BJ (cell line): ENCODE measurements around the gene HNRNPAB. TPM values are rescaled to one million over a fixed set of nuclear protein-coding genes. Genes with fewer than 3 reads are reported as not detected.

Source experiments
- CTCF ChIA-PET: fragments of 350-600 bp; formaldehyde crosslinking; extraction: SDS; loops from one replicate; lab custom pipeline; 2021; ENCODE audit warnings: antibody characterized with exemption, inconsistent platforms; lab: Yijun Ruan, JAX
- POLR2A ChIA-PET: fragments of 300-600 bp; sonication (Branson Sonifier 250); formaldehyde crosslinking; extraction: SDS; loops from one replicate; lab custom pipeline; 2021; ENCODE audit warnings: antibody characterized with exemption; lab: Charles Lee
- DNase-seq: peaks from one replicate; pipeline ENCODE4 v3.0.0-alpha.2; 2011; ENCODE audit warnings: low read depth
- H3K27me3 ChIP-seq: 2 replicates; pipeline ENCODE4 v1.6.0; 2011; ENCODE audit warnings: low read length; ENCODE audit not compliant: control insufficient read depth, insufficient read depth
- H3K36me3 ChIP-seq: 2 replicates; pipeline ENCODE4 v1.5.1; 2011; ENCODE audit warnings: low read length; ENCODE audit not compliant: control insufficient read depth, insufficient read depth
- H3K4me3 ChIP-seq: 2 replicates; pipeline ENCODE4 v1.5.1; 2011; ENCODE audit warnings: low read depth, mild to moderate bottlenecking, control low read depth, low read length
- polyA plus RNA-seq: library from polyadenylated mRNA; depleted of rRNA; stranded (reverse); fragments of >200 nt; gene quantifications from 2 replicates; pipeline ENCODE4 v1.2.3, GENCODE V29; 2011
- TF ChIP-seq, protein P1 (sequence below): IDR thresholded peaks from 2 replicates; pipeline ENCODE4 v1.5.1; 2011; ENCODE audit warnings: low read depth, mild to moderate bottlenecking, control low read depth, inconsistent platforms, low read length, moderate library complexity; ENCODE audit not compliant: insufficient read depth

HNRNPAB gene
- polyA plus RNA-seq, 1 experiment, result 59.3 TPM

DNA sequence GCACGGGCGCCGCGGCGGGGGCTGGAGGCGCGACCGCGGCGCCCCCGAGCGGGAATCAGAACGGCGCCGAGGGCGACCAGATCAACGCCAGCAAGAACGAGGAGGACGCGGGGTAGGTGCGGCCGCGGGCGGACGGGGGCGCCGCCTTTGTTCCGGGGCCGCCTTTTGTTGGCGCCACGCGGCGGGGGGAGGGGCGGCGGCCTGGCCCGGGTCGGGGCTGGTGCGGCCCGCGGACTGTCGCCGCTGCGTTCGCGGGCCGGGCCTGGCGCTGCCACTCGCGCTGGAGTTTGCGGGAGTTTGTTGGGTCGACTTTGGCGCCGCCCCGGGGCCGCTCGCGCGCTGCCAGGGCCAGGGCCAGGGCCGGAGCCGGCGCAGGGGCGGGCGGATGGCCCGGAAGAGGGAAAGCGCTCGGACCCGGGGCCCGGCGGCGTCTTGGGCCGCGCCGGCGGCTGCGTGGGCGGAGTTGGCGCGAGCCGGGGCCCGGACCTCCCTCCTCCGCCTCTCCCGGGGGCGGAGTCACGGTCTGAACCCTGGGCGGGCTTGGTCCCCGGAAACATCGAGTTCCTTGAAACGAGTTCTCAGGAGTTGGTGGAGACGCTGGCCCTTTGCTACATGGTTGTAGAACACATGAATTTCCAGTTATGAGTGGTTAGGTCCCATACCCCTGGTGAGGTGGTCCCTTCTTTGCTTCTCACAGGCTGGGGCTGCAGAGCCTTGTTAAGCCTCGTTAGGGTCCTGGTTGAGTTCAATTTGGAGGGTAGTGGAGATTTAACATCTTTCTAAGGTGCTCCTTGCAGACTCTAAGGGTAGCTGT, 809 bp downstream of the HNRNPAB start:
- no peaks in the 10 kb centered on the region for H3K27me3 ChIP-seq
- ChIA-PET CTCF (interaction anchor here (0.9 to 1.2 kb wide), 3 partner anchors 30 to 129 kb away, joined by 3 to 5 read pairs (median 4); no protein-coding TSS in a partner anchor), POLR2A (interaction anchor here (1.1 kb wide), 1 partner anchor 51 kb away, joined by 3 read pairs; the partner anchor contains the start of gene NHP2)
- DNase-seq, result no peak
- TF ChIP-seq, protein P1, sequence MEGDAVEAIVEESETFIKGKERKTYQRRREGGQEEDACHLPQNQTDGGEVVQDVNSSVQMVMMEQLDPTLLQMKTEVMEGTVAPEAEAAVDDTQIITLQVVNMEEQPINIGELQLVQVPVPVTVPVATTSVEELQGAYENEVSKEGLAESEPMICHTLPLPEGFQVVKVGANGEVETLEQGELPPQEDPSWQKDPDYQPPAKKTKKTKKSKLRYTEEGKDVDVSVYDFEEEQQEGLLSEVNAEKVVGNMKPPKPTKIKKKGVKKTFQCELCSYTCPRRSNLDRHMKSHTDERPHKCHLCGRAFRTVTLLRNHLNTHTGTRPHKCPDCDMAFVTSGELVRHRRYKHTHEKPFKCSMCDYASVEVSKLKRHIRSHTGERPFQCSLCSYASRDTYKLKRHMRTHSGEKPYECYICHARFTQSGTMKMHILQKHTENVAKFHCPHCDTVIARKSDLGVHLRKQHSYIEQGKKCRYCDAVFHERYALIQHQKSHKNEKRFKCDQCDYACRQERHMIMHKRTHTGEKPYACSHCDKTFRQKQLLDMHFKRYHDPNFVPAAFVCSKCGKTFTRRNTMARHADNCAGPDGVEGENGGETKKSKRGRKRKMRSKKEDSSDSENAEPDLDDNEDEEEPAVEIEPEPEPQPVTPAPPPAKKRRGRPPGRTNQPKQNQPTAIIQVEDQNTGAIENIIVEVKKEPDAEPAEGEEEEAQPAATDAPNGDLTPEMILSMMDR, result no peak
- peaks cover 22% of the 10 kb centered on the region for H3K36me3 ChIP-seq
- H3K4me3 ChIP-seq, result peak overlapping the region; percentile 58

- Histone ChIP-seq H3K27me3 (no peaks in the 10 kb centered on the region), H3K4me3 (peak overlapping the region; percentile 58), H3K36me3 (peaks cover 26% of the 10 kb centered on the region)
- TF ChIP-seq, protein P1, result no peak
- POLR2A ChIA-PET, result no interaction called here
- DNase-seq, result no peak
- CTCF ChIA-PET, result interaction anchor here (0.9 kb wide), 1 partner anchor 129 kb away, joined by 3 read pairs; no protein-coding TSS in a partner anchor
These were observed 1.4 kb downstream of the HNRNPAB start for GRCh38 chr5:178205749-178206047.

DNA sequence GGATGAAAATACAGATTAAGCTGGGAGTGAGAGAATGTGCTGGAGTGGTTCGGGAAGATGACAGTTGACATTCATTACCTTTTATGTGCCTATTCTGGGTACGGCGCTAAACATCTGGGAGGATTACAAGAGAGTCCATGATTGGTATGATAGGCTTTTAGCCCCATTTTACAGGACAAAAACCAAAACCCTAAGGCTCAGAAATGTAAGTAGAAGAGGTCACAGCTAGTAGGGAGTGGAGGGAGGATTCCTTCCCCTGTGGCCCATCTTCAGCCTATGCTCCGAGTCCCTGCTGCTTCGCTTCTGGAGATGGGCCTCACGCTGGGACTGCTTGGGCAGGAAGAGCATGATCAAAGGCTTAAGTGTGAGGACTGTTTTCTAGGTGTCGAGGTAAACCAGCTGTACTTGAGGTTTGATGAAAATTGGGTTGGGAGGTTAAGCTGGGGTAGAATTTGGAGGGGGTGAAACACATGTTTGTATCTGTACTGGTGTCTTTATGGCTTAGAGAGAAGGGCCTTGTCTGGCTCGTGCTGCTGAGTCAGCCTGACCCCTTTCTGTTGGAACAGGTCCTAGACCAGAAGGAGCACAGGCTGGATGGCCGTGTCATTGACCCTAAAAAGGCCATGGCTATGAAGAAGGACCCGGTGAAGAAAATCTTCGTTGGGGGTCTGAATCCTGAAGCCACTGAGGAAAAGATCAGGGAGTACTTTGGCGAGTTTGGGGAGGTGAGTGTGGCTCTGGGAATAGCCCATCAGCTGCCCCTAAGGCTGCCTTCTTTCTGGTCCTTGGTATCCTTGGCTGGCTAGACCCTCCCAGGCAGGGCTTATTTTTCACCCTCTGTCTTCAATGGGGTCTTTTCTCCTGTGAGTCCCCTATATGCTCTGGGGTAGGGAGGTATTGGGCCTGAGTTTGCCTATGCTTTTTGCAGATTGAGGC, 2.1 kb downstream of the HNRNPAB start:
- CTCF ChIA-PET, result interaction anchor here (0.9 kb wide), 1 partner anchor 130 kb away, joined by 3 read pairs; no protein-coding TSS in a partner anchor
- POLR2A ChIA-PET, result no interaction called here
- Histone ChIP-seq H3K27me3 (no peaks in the 10 kb centered on the region), H3K4me3 (peak overlapping the region; percentile 58), H3K36me3 (peaks cover 31% of the 10 kb centered on the region)
- TF ChIP-seq, protein P1, result no peak
- no peak for DNase-seq

DNA sequence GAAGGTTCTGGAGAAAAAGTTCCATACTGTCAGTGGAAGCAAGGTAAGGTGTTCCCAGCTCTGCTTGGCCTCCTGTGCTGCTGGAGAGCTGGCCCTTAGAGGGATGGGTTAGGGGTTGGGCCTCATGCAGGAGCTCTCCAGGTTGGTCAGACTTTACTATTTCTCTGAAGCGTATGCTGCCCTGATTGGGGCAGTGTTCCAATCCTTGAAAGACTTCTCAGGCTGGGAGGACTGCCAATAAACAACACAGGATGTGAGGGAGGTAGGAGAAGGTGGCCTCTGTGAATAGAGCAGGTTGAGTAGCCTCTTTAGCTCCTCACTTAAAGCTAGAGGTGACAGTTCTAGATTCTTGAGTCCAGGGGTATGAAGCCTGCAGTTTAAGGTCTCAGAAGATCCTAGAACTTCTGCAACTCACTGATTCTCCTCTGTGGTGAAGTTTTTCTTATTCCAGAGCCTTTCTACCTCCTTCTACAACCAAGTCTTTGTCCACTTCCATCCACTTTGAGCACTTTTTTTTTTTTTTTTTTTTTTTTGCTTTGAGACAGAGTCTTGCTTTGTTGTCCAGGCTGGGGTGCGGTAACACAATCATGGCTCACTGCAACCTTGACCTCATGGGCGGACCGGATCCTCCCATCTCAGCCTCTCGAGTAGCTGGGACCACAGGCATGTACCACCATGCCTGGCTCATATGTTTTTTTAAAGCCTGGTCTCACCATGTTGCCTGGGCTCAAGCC, 3.0 kb downstream of the HNRNPAB start:
- no peaks in the 10 kb centered on the region for H3K27me3 ChIP-seq
- POLR2A ChIA-PET, result no interaction called here
- TF ChIP-seq, protein P1, result no peak
- no peak for DNase-seq
- H3K36me3 ChIP-seq, result peaks cover 39% of the 10 kb centered on the region
- no peak overlapping the region for H3K4me3 ChIP-seq
- CTCF ChIA-PET, result no interaction called here

DNA sequence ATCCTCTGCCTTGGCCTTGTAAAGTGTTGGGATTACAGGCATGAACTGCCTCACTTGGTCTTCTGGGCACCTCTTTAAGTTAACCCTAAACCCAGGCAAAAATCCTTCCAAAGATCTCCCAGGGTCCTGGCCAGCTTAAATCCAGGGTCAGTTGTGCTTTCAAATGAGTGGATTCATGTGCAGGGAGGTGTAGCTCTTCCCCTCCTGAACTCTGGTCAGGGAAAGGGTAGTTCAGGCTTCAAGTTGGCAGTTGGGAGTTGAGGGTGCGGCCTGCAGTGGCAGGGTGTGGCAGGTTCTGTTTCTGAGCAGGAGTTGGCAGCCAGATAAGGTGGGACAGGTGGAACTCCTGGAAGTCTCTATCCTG, 3.6 kb downstream of the HNRNPAB start:
- peaks cover 41% of the 10 kb centered on the region for H3K36me3 ChIP-seq
- DNase-seq, result no peak
- TF ChIP-seq, protein P1, result no peak
- H3K4me3 ChIP-seq, result no peak overlapping the region
- POLR2A ChIA-PET, result no interaction called here
- H3K27me3 ChIP-seq, result no peaks in the 10 kb centered on the region
- CTCF ChIA-PET, result no interaction called here
